HFFc6 (cell line): ENCODE data around the gene SH3RF3. TPM values are rescaled to one million over a fixed set of nuclear protein-coding genes. Genes with fewer than 3 reads are reported as not detected.
A peak's percentile ranks its signal among the peaks of the same experiment; 100 is the strongest.

ENCODE experiments used
- DNase-seq: peaks from one replicate; pipeline ENCODE4 v3.0.0-alpha.2; 2018
- H3K27ac Mint-ChIP-seq: 2 replicates; pipeline ENCODE4 v1.8.0; 2020; ENCODE audit warnings: mild to moderate bottlenecking, mixed read lengths
- H3K27me3 Mint-ChIP-seq: 2 replicates; pipeline ENCODE4 v1.8.0; 2021; ENCODE audit warnings: mild to moderate bottlenecking, moderate library complexity, mixed read lengths; ENCODE audit not compliant: insufficient read depth
- H3K36me3 Mint-ChIP-seq: 2 replicates; pipeline ENCODE4 v1.8.0; 2021; ENCODE audit warnings: low read depth, mixed read lengths
- H3K4me1 Mint-ChIP-seq: 2 replicates; pipeline ENCODE4 v1.8.0; 2020; ENCODE audit warnings: low read depth, mixed read lengths
- H3K4me3 Mint-ChIP-seq: 2 replicates; pipeline ENCODE4 v1.8.0; 2020; ENCODE audit warnings: mild to moderate bottlenecking, moderate library complexity, mixed read lengths
- H3K9me3 Mint-ChIP-seq: 2 replicates; pipeline ENCODE4 v1.8.0; 2020; ENCODE audit warnings: mild to moderate bottlenecking, mixed read lengths
- CTCF ChIP-seq: fragments of 200-600 bp; sonication (generic); IDR thresholded peaks from 2 replicates; pipeline ENCODE4 v1.5.0; 2021; ENCODE audit warnings: antibody characterized with exemption, mild to moderate bottlenecking
- total RNA-seq, 6 experiments: library from RNA; stranded (reverse); fragmentation: NEBNext Ultra II Directional; extraction: Animal tissue kit (Norgen Biotek cat#: 25700); gene quantifications; 2 replicates in 1 of 6; 3 replicates in 5 of 6; pipeline ENCODE4 v1.2.3, GENCODE V29; 2021

The SH3RF3 gene
- total RNA-seq, 6 experiments from 2014 or later: 2.4 to 4.4 (median 3.7) TPM

- DNase-seq: no peak
- Mint-ChIP-seq H3K4me3 (no peak overlapping the region; the same call in 1 of the 2 replicates), H3K36me3 (peaks cover 21% of the 10 kb centered on the region), H3K4me1 (peaks cover 91% of the 10 kb centered on the region), H3K27ac (peak overlapping the region; percentile 11; the same call in 1 of the 2 replicates), H3K9me3 (peaks cover 4% of the 10 kb centered on the region; the same call in 1 of the 2 replicates), H3K27me3 (no peaks in the 10 kb centered on the region)
- no peak for TF ChIP-seq CTCF
Measured at GRCh38 chr2:109332880-109333279, 203.9 kb downstream of the SH3RF3 start.

GRCh38 chr2:109333414-109334210 lies 204.6 kb downstream of the SH3RF3 start:
- peak; percentile 71 for TF ChIP-seq CTCF
- DNase-seq: peak; percentile 46
- Mint-ChIP-seq H3K36me3 (peaks cover 14% of the 10 kb centered on the region), H3K27ac (no peak overlapping the region; the same call in 1 of the 2 replicates), H3K9me3 (no peaks in the 10 kb centered on the region), H3K27me3 (no peaks in the 10 kb centered on the region), H3K4me3 (no peak overlapping the region), H3K4me1 (peaks cover 93% of the 10 kb centered on the region)

GRCh38 chr2:109335631-109336176 lies 206.7 kb downstream of the SH3RF3 start:
- no peaks in the 10 kb centered on the region for H3K9me3 Mint-ChIP-seq
- DNase-seq: peak; percentile 62
- peaks cover 9% of the 10 kb centered on the region for H3K36me3 Mint-ChIP-seq
- peaks cover 94% of the 10 kb centered on the region for H3K4me1 Mint-ChIP-seq
- peak overlapping the region; percentile 86 for H3K4me3 Mint-ChIP-seq
- peak overlapping the region; percentile 97 for H3K27ac Mint-ChIP-seq
- H3K27me3 Mint-ChIP-seq: peaks cover 5% of the 10 kb centered on the region; the same call in 1 of the 2 replicates
- no peak for TF ChIP-seq CTCF

GRCh38 chr2:109336296-109336695 lies 207.3 kb downstream of the SH3RF3 start:
- H3K9me3 Mint-ChIP-seq: no peaks in the 10 kb centered on the region
- peaks cover 10% of the 10 kb centered on the region for H3K36me3 Mint-ChIP-seq
- no peak for DNase-seq
- H3K27me3 Mint-ChIP-seq: peaks cover 5% of the 10 kb centered on the region; the same call in 1 of the 2 replicates
- H3K27ac Mint-ChIP-seq: peak overlapping the region; percentile 97
- TF ChIP-seq CTCF: no peak
- peak overlapping the region; percentile 86 for H3K4me3 Mint-ChIP-seq
- H3K4me1 Mint-ChIP-seq: peaks cover 94% of the 10 kb centered on the region

- no peak overlapping the region for H3K4me3 Mint-ChIP-seq
- peak overlapping the region; percentile 97 for H3K27ac Mint-ChIP-seq
- TF ChIP-seq CTCF: no peak
- no peak for DNase-seq
- peaks cover 10% of the 10 kb centered on the region for H3K36me3 Mint-ChIP-seq
- peaks cover 5% of the 10 kb centered on the region; the same call in 1 of the 2 replicates for H3K27me3 Mint-ChIP-seq
- H3K9me3 Mint-ChIP-seq: no peaks in the 10 kb centered on the region
- H3K4me1 Mint-ChIP-seq: peaks cover 92% of the 10 kb centered on the region
Measured at GRCh38 chr2:109337221-109337620, 208.2 kb downstream of the SH3RF3 start.
